ENCODE measurements around the gene GIPC3.
"Not testable (repeated sequence)": the region's sequence is repeated elsewhere in the genome, so short reads cannot be mapped to it uniquely, and the experiment has no call there.

Gene GIPC3

GRCh38 chr19:3618811-3619630, 33.7 kb downstream of the GIPC3 start:
- DNase-seq: no peak

- no peak for DNase-seq
Measured at GRCh38 chr19:3619631-3620012, 34.3 kb downstream of the GIPC3 start.

- DNase-seq: no peak
Measured at GRCh38 chr19:3620145-3620816, 35.0 kb downstream of the GIPC3 start.

GRCh38 chr19:3620817-3621547, 35.7 kb downstream of the GIPC3 start:
- no peak for DNase-seq

GRCh38 chr19:3621689-3622088, 36.4 kb downstream of the GIPC3 start:
- DNase-seq: no peak

- DNase-seq: no peak
Measured at GRCh38 chr19:3622224-3622623, 36.9 kb downstream of the GIPC3 start.

- DNase-seq: no peak
Measured at GRCh38 chr19:3623716-3624115, 38.4 kb downstream of the GIPC3 start.

- DNase-seq: no peak
Measured at GRCh38 chr19:3625996-3626472, 40.8 kb downstream of the GIPC3 start.

GRCh38 chr19:3626473-3627350, 41.4 kb downstream of the GIPC3 start, which contains the start of gene CACTIN:
Gene CACTIN (minus strand): TSS chr19:3626790. CDS start chr19:3626762, 28 bp downstream.
- DNase-seq: peak; percentile 99

- no peak for DNase-seq
Measured at GRCh38 chr19:3627351-3627723, 42.1 kb downstream of the GIPC3 start.

- DNase-seq: not testable (repeated sequence)
Measured at GRCh38 chr19:3628766-3629165, 43.5 kb downstream of the GIPC3 start.

- DNase-seq: no peak
Measured at GRCh38 chr19:3631053-3631861, 46.0 kb downstream of the GIPC3 start.

- DNase-seq: no peak
Measured at GRCh38 chr19:3632098-3632497, 46.8 kb downstream of the GIPC3 start.

- DNase-seq: no peak
Measured at GRCh38 chr19:3632739-3633558, 47.7 kb downstream of the GIPC3 start.

GRCh38 chr19:3633559-3633988, 48.3 kb downstream of the GIPC3 start:
- DNase-seq: no peak

- DNase-seq: no peak
Measured at GRCh38 chr19:3634496-3635045, 49.3 kb downstream of the GIPC3 start.

- DNase-seq: no peak
Measured at GRCh38 chr19:3636506-3636905, 51.2 kb downstream of the GIPC3 start.

GRCh38 chr19:3636962-3637361, 51.7 kb downstream of the GIPC3 start:
- DNase-seq: no peak

- no peak for DNase-seq
Measured at GRCh38 chr19:3637621-3638020, 52.3 kb downstream of the GIPC3 start.
